ENCODE measurements around the gene SORT1. TPM values are rescaled to one million over a fixed set of nuclear protein-coding genes. Genes with fewer than 3 reads are reported as not detected.
"Not testable (repeated sequence)": the region's sequence is repeated elsewhere in the genome, so short reads cannot be mapped to it uniquely, and the experiment has no call there.

SORT1 gene
- total RNA-seq, 2 donors from 2014 or later = 225 to 231 TPM

DNA sequence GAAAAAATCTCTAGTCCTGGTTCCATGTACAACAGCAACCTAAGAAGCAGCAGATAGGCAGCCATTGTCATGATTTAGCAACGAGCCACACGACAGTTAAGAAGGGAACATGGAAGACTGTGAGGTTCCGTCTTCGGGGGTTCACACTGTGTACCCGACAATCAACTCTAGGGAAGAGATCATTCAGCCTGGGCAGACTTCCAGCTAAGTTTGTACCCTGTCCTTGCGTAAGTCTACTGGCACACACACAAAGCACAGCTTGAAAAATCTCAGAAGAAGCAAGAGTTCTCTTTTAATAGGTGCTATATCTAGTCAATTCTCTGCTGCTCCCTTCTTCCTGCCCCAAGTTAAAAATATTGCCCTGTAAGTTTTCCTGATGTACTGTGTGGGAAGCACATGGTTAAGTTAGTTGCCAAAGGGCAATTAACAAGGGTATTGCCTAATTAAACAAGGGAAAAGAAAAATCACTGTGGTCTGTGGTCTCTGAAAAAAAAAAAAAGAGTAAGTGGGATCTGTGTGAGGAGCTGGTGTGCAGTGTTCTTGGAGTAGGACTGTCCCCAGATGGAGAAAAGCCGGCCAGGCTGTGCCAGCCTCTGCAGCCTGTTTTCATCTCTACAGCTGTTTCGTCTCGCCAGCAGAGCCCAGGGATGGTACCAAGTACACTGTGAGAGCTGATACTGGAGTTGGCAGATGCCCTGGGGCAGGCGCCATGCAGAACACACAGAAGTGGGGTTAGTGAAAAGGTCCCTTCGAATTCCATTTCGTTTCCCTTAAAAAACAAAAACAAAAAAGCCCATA, 84.5 kb downstream of the SORT1 start:
- no peak for ATAC-seq (ENCODE audit: insufficient number of reproducible peaks, low FRiP score, low read depth)
- Histone ChIP-seq H3K9me3 (no peaks in the 10 kb centered on the region), H3K27ac (no peak overlapping the region), H3K36me3 (peaks cover 62% of the 10 kb centered on the region), H3K4me3 (no peak overlapping the region), H3K27me3 (replicated peaks; ENCODE audit: insufficient read depth) (no peaks in the 10 kb centered on the region), H3K4me1 (ENCODE audit: control insufficient read depth in 1 of 2, low read depth in 2 of 2) (no peaks in the 10 kb centered on the region)
- TF ChIP-seq, protein P1, sequence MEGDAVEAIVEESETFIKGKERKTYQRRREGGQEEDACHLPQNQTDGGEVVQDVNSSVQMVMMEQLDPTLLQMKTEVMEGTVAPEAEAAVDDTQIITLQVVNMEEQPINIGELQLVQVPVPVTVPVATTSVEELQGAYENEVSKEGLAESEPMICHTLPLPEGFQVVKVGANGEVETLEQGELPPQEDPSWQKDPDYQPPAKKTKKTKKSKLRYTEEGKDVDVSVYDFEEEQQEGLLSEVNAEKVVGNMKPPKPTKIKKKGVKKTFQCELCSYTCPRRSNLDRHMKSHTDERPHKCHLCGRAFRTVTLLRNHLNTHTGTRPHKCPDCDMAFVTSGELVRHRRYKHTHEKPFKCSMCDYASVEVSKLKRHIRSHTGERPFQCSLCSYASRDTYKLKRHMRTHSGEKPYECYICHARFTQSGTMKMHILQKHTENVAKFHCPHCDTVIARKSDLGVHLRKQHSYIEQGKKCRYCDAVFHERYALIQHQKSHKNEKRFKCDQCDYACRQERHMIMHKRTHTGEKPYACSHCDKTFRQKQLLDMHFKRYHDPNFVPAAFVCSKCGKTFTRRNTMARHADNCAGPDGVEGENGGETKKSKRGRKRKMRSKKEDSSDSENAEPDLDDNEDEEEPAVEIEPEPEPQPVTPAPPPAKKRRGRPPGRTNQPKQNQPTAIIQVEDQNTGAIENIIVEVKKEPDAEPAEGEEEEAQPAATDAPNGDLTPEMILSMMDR (IDR thresholded peaks at IDR 0.05) = no peak
- DNase-seq (ENCODE audit: low spot score) = no peak

DNA sequence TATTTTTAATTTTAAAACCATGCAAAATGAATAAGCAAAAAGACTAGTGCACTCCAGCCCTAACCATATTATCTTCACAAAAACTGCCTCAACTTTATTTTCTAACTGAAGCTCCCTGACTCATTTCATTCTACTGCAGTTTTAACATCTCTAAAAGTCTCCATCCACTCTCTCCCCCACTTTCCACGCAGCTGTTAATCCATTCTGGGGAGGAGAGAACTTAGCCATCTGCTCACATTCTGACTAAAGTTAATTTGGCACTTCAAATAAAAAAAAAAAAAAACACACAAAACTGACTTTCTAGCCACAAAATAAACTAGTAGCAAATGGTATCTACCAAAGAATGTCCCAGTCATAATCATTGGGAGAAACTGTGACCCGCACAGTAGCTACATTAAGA, 85.5 kb downstream of the SORT1 start:
- peaks cover 52% of the 10 kb centered on the region for H3K36me3 ChIP-seq
- H3K9me3 ChIP-seq = no peaks in the 10 kb centered on the region
- DNase-seq (ENCODE audit: low spot score) (no peak), ATAC-seq (ENCODE audit: insufficient number of reproducible peaks, low FRiP score, low read depth) (no peak)
- H3K27ac ChIP-seq = no peak overlapping the region
- no peak overlapping the region for H3K4me3 ChIP-seq
- no peaks in the 10 kb centered on the region for H3K27me3 ChIP-seq (replicated peaks; ENCODE audit: insufficient read depth)
- TF ChIP-seq, protein P1 (IDR thresholded peaks at IDR 0.05) = no peak
- H3K4me1 ChIP-seq (ENCODE audit: control insufficient read depth in 1 of 2, low read depth in 2 of 2) = peaks cover 0 to 6% of the 10 kb centered on the region in 2 donors

DNA sequence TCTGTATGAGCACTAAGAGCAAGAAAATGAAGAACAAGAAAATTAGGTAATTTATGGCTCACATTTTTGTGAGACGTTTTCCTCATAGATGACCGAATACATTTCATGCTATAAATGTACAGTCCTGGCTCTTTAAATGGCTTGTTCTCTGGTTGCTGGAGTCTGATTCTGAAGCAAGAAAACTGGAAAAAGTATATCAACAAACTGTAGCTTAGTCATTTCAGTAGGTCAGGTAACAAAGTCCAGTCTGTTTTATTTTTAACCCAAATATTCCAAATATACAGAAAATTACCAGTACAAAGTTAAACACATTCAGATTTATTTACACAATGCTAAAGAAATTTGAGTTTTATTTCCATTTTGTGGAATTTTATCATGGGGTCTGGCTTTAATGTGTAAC, 88.4 kb downstream of the SORT1 start:
- TF ChIP-seq, protein P1 (IDR thresholded peaks at IDR 0.05) = no peak
- no peak overlapping the region for H3K4me3 ChIP-seq
- no peak overlapping the region for H3K27ac ChIP-seq
- H3K36me3 ChIP-seq = peaks cover 31% of the 10 kb centered on the region
- H3K4me1 ChIP-seq (ENCODE audit: control insufficient read depth in 1 of 2, low read depth in 2 of 2) = peaks cover 0 to 19% of the 10 kb centered on the region in 2 donors
- no peaks in the 10 kb centered on the region for H3K9me3 ChIP-seq
- no peak for ATAC-seq (ENCODE audit: insufficient number of reproducible peaks, low FRiP score, low read depth)
- no peak for DNase-seq (ENCODE audit: low spot score)
- H3K27me3 ChIP-seq (replicated peaks; ENCODE audit: insufficient read depth) = no peaks in the 10 kb centered on the region

DNA sequence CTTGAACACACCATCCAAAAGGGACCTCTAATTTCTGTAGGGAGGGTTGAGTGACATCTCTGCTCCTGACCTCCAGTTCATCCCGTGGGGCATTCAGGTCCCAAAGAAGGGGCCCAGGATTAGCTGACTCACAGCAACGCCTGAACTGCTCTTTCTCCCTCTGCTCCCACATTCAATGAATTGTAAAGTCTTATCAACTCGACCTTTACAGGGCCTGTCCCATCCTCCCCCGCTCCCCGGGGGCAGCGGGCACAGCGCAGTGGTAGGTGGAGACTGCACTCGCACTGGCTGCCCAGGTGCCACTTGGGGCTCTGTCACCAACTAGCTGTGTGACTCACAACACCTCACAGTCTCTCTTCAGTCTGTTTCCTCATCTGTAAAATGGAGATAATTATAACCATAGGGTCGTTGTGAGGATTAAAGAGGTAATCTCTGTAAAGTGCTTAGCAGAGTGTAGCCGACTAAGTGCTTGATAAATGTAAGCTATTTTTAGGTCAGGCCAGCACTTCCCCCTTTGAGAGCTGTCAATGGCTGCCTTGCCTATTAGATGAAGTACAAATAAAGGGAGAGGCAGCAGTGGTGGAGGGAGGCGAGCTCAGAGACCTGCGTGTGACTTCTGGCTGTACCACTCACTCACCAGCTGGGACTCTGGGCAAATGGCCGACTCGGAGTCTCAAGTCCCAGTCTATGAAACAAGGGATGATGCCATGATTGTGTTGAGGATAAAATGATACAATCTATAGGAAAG, 90.3 kb downstream of the SORT1 start:
- Histone ChIP-seq H3K36me3 (peaks cover 17% of the 10 kb centered on the region), H3K4me3 (no peak overlapping the region), H3K4me1 (ENCODE audit: control insufficient read depth in 1 of 2, low read depth in 2 of 2) (peaks cover 0 to 19% of the 10 kb centered on the region in 2 donors), H3K9me3 (no peaks in the 10 kb centered on the region), H3K27ac (no peak overlapping the region), H3K27me3 (replicated peaks; ENCODE audit: insufficient read depth) (no peaks in the 10 kb centered on the region)
- ATAC-seq (ENCODE audit: insufficient number of reproducible peaks, low FRiP score, low read depth) (no peak), DNase-seq (ENCODE audit: low spot score) (no peak)
- TF ChIP-seq, protein P1 (IDR thresholded peaks at IDR 0.05) = no peak

DNA sequence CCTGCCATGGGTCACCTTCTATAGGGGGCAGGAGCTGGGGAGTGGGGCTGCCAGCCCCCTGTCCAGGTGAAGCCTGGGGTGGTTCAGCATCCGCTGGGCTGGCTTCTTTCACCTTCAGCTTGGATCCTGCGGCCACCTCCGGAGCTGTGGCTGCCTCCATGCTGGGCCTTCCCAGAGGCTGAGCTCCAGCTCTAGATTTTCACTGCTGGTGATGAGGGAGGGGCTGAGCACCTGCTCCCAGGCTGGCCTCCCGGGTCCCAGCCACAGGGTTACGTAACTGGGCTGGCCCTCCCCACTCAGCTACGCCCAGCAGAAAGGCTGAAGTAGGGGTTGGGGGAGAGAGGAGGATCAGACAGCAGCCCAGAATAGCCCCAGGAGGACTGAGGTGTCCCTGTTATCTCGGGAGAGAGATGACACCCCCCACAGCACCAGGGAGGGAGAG, 90.9 kb downstream of the SORT1 start, which contains the start of gene MYBPHL:
Gene MYBPHL, minus strand, starts transcription at position 180 of the 442 bp plus-strand sequence. Its CDS starts 20 bp downstream, at position 160.
- Histone ChIP-seq H3K9me3 (no peaks in the 10 kb centered on the region), H3K4me3 (no peak within 1 kb of the TSS), H3K4me1 (ENCODE audit: control insufficient read depth in 1 of 2, low read depth in 2 of 2) (peaks cover 0 to 19% of the 10 kb centered on the region in 2 donors), H3K36me3 (peaks cover 14% of the 10 kb centered on the region), H3K27me3 (replicated peaks; ENCODE audit: insufficient read depth) (no peaks in the 10 kb centered on the region), H3K27ac (no peak within 1 kb of the TSS)
- ATAC-seq (ENCODE audit: insufficient number of reproducible peaks, low FRiP score, low read depth) = no peak
- no peak for DNase-seq (ENCODE audit: low spot score)
- TF ChIP-seq, protein P1 (IDR thresholded peaks at IDR 0.05) = no peak

DNA sequence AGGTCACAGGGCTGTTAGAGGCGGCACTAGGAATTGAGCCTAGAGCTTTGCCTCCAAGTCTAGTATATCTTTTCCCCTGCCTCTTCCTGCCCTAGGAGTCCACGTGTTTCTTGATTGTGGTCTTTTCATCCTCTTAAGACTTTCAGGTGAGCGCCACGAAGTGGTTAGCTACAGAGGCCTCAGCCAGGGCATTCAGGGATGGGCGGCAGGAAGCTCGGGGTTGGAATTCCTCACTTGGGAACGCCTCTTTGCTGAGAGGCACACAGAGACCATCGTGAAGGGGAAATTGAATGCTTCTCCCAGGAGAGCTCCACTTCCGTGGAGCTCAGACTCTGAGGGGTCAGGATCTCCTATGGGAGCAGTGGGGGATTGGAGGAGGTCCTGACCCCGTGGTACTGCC, 91.7 kb downstream of the SORT1 start:
- H3K27ac ChIP-seq; ATAC-seq (ENCODE audit: insufficient number of reproducible peaks, low FRiP score, low read depth); H3K9me3 ChIP-seq; H3K4me3 ChIP-seq; DNase-seq (ENCODE audit: low spot score); H3K27me3 ChIP-seq (replicated peaks; ENCODE audit: insufficient read depth); H3K36me3 ChIP-seq: not testable (repeated sequence)
- peaks cover 0 to 19% of the 10 kb centered on the region in 2 donors for H3K4me1 ChIP-seq (ENCODE audit: control insufficient read depth in 1 of 2, low read depth in 2 of 2)

All from thoracic aorta (tissue), 2 donors.